H1 (cell line): ENCODE measurements around the gene EFEMP2. TPM values are rescaled to one million over a fixed set of nuclear protein-coding genes. Genes with fewer than 3 reads are reported as not detected.

Experiments
- CTCF ChIA-PET: fragments of 300-600 bp; sonication (Branson Sonifier 250); formaldehyde crosslinking; loops from one replicate; lab custom pipeline; 2021; ENCODE audit not compliant: partially characterized antibody; lab: Charles Lee
- POLR2A ChIA-PET: fragments of 300-600 bp; sonication (Branson Sonifier 250); formaldehyde crosslinking; loops from one replicate; lab custom pipeline; 2021; ENCODE audit warnings: inconsistent platforms; ENCODE audit not compliant: partially characterized antibody; lab: Charles Lee
- DNase-seq, 2 experiments: peaks; one replicate each; pipeline versions ENCODE4 v3.0.0 to v3.0.0-alpha.2; 2010 to 2022; ENCODE audit warnings: low spot score in 2 of 2, low read depth in 1 of 2, mixed read lengths in 1 of 2
- FAIRE-seq: peaks from 2 replicates; lab custom pipeline; 2011; peaks lifted over from hg19 to GRCh38; lab: Jason Lieb, UNC
- H2AFZ ChIP-seq: 2 replicates; pipeline ENCODE4 v1.8.1; 2012; ENCODE audit warnings: low read length, inconsistent platforms
- H2AK5ac ChIP-seq: 2 replicates; pipeline ENCODE4 v1.6.1; 2013; ENCODE audit warnings: low read depth, low read length
- H2BK120ac ChIP-seq: replicated peaks from 2 replicates; pipeline ENCODE3; 2013; ENCODE audit warnings: low read depth, low read length, inconsistent platforms
- H2BK12ac ChIP-seq: 2 replicates; pipeline ENCODE4 v1.6.1; 2013; ENCODE audit warnings: low read depth, low read length
- H2BK15ac ChIP-seq: 2 replicates; pipeline ENCODE4 v1.6.1; 2013; ENCODE audit warnings: low read length
- H2BK20ac ChIP-seq: 2 replicates; pipeline ENCODE4 v1.6.1; 2013; ENCODE audit warnings: low read length
- H2BK5ac ChIP-seq: 2 replicates; pipeline ENCODE4 v1.6.1; 2013; ENCODE audit warnings: low read depth, low read length
- H3K14ac ChIP-seq: 2 replicates; pipeline ENCODE4 v1.6.1; 2013; ENCODE audit warnings: inconsistent platforms; ENCODE audit not compliant: insufficient read length
- H3K18ac ChIP-seq: 2 replicates; pipeline ENCODE4 v1.6.1; 2013; ENCODE audit warnings: low read length; ENCODE audit errors: extremely low read depth
- H3K23ac ChIP-seq: 2 replicates; pipeline ENCODE4 v1.6.1; 2013; ENCODE audit warnings: inconsistent platforms; ENCODE audit not compliant: insufficient read length
- H3K23me2 ChIP-seq: 2 replicates; pipeline ENCODE4 v1.6.1; 2013; ENCODE audit warnings: low read depth, low read length
- H3K27ac ChIP-seq: 2 replicates; pipeline ENCODE4 v1.6.1; 2011; ENCODE audit warnings: low read depth, low read length, inconsistent platforms
- H3K27me3 ChIP-seq, 4 experiments: replicated peaks in 1 of 4; 1 replicate in 1 of 4; 2 replicates in 3 of 4; pipeline versions ENCODE4 v1.6.1 to v1.8.1; 2011 to 2013; ENCODE audit warnings: low read length in 3 of 4, mild to moderate bottlenecking in 3 of 4, inconsistent platforms in 2 of 4, mixed read lengths in 2 of 4, moderate library complexity in 1 of 4; ENCODE audit not compliant: control insufficient read depth in 3 of 4, insufficient read depth in 3 of 4; ENCODE audit errors: extremely low read depth in 1 of 4
- H3K36me3 ChIP-seq, 4 experiments: 2 replicates each; pipeline versions ENCODE4 v1.6.1 to v1.8.1; 2011 to 2013; ENCODE audit warnings: mild to moderate bottlenecking in 4 of 4, low read length in 3 of 4, moderate library complexity in 2 of 4, control low read depth in 1 of 4, inconsistent platforms in 1 of 4; ENCODE audit not compliant: insufficient read depth in 4 of 4, control insufficient read depth in 2 of 4
- H3K4ac ChIP-seq: replicated peaks from 2 replicates; pipeline ENCODE3; 2013; ENCODE audit warnings: low read length, low read depth, mixed read lengths, inconsistent platforms; ENCODE audit not compliant: insufficient read length
- H3K4me1 ChIP-seq, 4 experiments: replicated peaks in 1 of 4; 1 replicate in 1 of 4; 2 replicates in 3 of 4; pipeline versions ENCODE4 v1.6.1 to v1.8.1; 2011 to 2013; ENCODE audit warnings: low read length in 3 of 4, inconsistent platforms in 2 of 4, mixed read lengths in 1 of 4; ENCODE audit not compliant: insufficient read depth in 4 of 4, control insufficient read depth in 3 of 4
- H3K4me2 ChIP-seq, 2 experiments: 2 replicates each; pipeline versions ENCODE4 v1.6.1 to v1.8.1; 2011 to 2013; ENCODE audit warnings: low read depth in 2 of 2, low read length in 2 of 2, control low read depth in 1 of 2, inconsistent platforms in 1 of 2, mild to moderate bottlenecking in 1 of 2; ENCODE audit not compliant: insufficient read depth in 1 of 2
- H3K4me3 ChIP-seq, 4 experiments: fragments of 200-600, 300-600 bp in 1 of 4; sonication (generic), shearing (Covaris generic), sonication (Bioruptor Twin) in 1 of 4; 2 replicates each; pipeline versions ENCODE4 v1.5.1 to v1.8.1; 2011 to 2016; ENCODE audit warnings: low read length in 4 of 4, low read depth in 3 of 4, control low read depth in 2 of 4, inconsistent platforms in 2 of 4, mild to moderate bottlenecking in 2 of 4, mixed read lengths in 1 of 4, moderate library complexity in 1 of 4; ENCODE audit not compliant: insufficient read depth in 2 of 4; ENCODE audit errors: extremely low read depth in 1 of 4
- H3K56ac ChIP-seq: replicated peaks from 2 replicates; pipeline ENCODE3; 2013; ENCODE audit warnings: low read depth, mild to moderate bottlenecking, mixed read lengths, low read length, inconsistent platforms; ENCODE audit not compliant: insufficient read length
- H3K79me1 ChIP-seq: 2 replicates; pipeline ENCODE4 v1.6.1; 2013; ENCODE audit warnings: low read depth, low read length, control low read depth
- H3K79me2 ChIP-seq, 2 experiments: 2 replicates each; pipeline versions ENCODE4 v1.6.1 to v1.8.1; 2012 to 2013; ENCODE audit warnings: low read length in 2 of 2, mild to moderate bottlenecking in 2 of 2, inconsistent platforms in 1 of 2; ENCODE audit not compliant: insufficient read depth in 2 of 2, control insufficient read depth in 1 of 2
- H3K9ac ChIP-seq, 4 experiments: replicated peaks in 1 of 4; 1 replicate in 1 of 4; 2 replicates in 3 of 4; pipeline versions ENCODE4 v1.6.1 to v1.8.1; 2011 to 2013; ENCODE audit warnings: low read depth in 3 of 4, low read length in 3 of 4, control low read depth in 2 of 4, mild to moderate bottlenecking in 2 of 4, moderate library complexity in 2 of 4, inconsistent platforms in 1 of 4; ENCODE audit errors: extremely low read depth in 1 of 4
- H3K9me3 ChIP-seq, 2 experiments: 2 replicates each; pipeline versions ENCODE4 v1.6.1 to v1.8.1; 2012 to 2013; ENCODE audit warnings: mild to moderate bottlenecking in 2 of 2, moderate library complexity in 2 of 2, control low read depth in 1 of 2, inconsistent platforms in 1 of 2, low read depth in 1 of 2, low read length in 1 of 2, mixed read lengths in 1 of 2; ENCODE audit not compliant: insufficient read depth in 2 of 2
- H4K20me1 ChIP-seq, 2 experiments: replicated peaks in 1 of 2; 2 replicates each; pipeline versions ENCODE3 to v1.8.1; 2011 to 2013; ENCODE audit warnings: inconsistent platforms in 2 of 2, low read length in 2 of 2, mild to moderate bottlenecking in 1 of 2; ENCODE audit not compliant: insufficient read depth in 2 of 2, control insufficient read depth in 1 of 2
- H4K5ac ChIP-seq: 2 replicates; pipeline ENCODE4 v1.6.1; 2013; ENCODE audit warnings: low read length, low read depth, mixed read lengths, inconsistent platforms; ENCODE audit not compliant: insufficient read length
- H4K8ac ChIP-seq: 2 replicates; pipeline ENCODE4 v1.8.0; 2013; ENCODE audit warnings: mild to moderate bottlenecking, moderate library complexity, low read length, inconsistent platforms; ENCODE audit not compliant: insufficient read depth; ENCODE audit errors: extremely low read depth
- H4K91ac ChIP-seq: replicated peaks from 2 replicates; pipeline ENCODE3; 2013; ENCODE audit warnings: low read length, mixed read lengths, inconsistent platforms; ENCODE audit not compliant: insufficient read length
- CBX5 ChIP-seq: fragments of 300-800, 300-1000 bp; sonication (generic); IDR thresholded peaks from 2 replicates; pipeline ENCODE4 v1.7.1; 2016; ENCODE audit warnings: antibody characterized with exemption, low read length, low read depth
- JUND ChIP-seq: IDR thresholded peaks from 2 replicates; pipeline ENCODE4 v1.6.1; 2011; ENCODE audit warnings: mild to moderate bottlenecking, improper control_type of control experiment, low read length
- SIN3A ChIP-seq, 2 experiments: IDR thresholded peaks in 1 of 2; conservative IDR thresholded peaks in 1 of 2; 2 replicates each; pipeline ENCODE4 v1.6.1; 2011 to 2012; ENCODE audit warnings: low read length in 2 of 2, improper control_type of control experiment in 1 of 2, low read depth in 1 of 2, mild to moderate bottlenecking in 1 of 2
- SIRT6 ChIP-seq: IDR thresholded peaks from one replicate; pipeline ENCODE4 v1.7.1; 2012; ENCODE audit warnings: low read length, inconsistent platforms
- SRF ChIP-seq: IDR thresholded peaks from 2 replicates; pipeline ENCODE4 v1.6.1; 2011; ENCODE audit warnings: mild to moderate bottlenecking, low read depth, low read length, moderate library complexity
- ZNF274 ChIP-seq: IDR thresholded peaks from 2 replicates; pipeline ENCODE4 v1.7.0; 2012; ENCODE audit warnings: low read length, borderline replicate concordance; ENCODE audit errors: extremely low read depth
- WGBS, 2 experiments: shearing (Covaris generic) in 1 of 2; methylation state at CpG; one replicate each; pipeline versions ENCODE4 v1.1.6 to v1.1.7; 2013 to 2015; ENCODE audit warnings: low lambda C conversion rate in 2 of 2, mixed read lengths in 2 of 2, inconsistent platforms in 1 of 2, low coverage in 1 of 2, missing lambda C conversion rate in 1 of 2; ENCODE audit not compliant: insufficient replicate concordance in 2 of 2, insufficient coverage in 1 of 2, insufficient read length in 1 of 2; ENCODE audit errors: extremely low coverage in 1 of 2, missing lambda C conversion rate in 1 of 2; 5-methylcytosine and 5-hydroxymethylcytosine counted together
- polyA plus RNA-seq, 7 experiments: library from polyadenylated mRNA; depleted of rRNA in 3 of 7; stranded (reverse) in 5 of 7; unstranded in 2 of 7; fragments of >200 nt in 5 of 7; fragments of 200-250 nt in 2 of 7; gene quantifications; 1 replicate in 5 of 7; 2 replicates in 1 of 7; 4 replicates in 1 of 7; pipeline versions ENCODE4 v1.2.1 to v1.2.3, GENCODE V29; 2011 to 2013; ENCODE audit warnings: missing spikeins in 2 of 7, mixed read lengths in 2 of 7
- total RNA-seq: library from RNA; stranded (reverse); fragmentation: NEBNext Ultra II Directional; extraction: Animal tissue kit (Norgen Biotek cat#: 25700); gene quantifications from 2 replicates; pipeline ENCODE4 v1.2.1, GENCODE V29; 2021

The EFEMP2 gene
- total and polyA plus RNA-seq, 2 of the 8 experiments (the other 6 are each of a cell fraction or from before 2014, with no cell fraction given) = 8.8 to 17.2 TPM

DNA sequence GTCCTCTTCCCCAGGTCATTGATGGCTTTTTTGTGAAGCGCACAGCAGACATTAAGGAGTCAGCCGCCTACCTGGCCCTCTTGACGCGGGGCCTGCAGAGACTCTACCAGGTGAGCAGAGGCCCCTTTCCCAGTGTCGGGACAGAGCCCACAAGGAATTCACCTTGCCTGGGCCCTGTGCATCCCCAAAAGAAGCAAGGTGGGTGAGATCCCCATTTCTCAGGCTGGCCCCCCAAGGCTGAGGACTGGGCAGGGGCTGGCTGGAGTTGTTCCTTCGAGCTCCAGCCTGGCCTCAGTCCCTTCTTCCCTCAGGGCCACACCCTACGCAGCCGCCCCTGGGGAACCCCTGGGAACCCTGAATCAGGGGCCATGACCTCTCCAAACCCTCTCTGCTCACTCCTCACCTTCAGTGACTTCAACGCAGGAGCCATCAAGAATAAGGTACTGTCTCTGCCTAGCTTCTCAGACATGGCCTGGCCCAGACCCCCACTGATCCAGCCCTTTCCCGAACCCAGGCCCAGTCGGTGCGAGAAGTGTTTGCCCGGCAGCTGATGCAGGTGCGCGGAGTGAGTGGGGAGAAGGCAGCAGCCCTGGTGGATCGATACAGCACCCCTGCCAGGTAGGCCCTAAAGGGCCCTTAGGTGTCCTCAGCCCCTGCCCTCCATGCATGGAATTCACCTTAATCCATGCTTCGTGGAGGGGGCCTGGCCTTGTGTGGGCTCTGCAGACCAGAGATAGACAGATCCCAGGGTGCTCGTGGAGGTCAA, 7.7 kb downstream of the EFEMP2 start:
- Histone ChIP-seq H3K4me3 (no peak overlapping the region), H4K20me1 (no peaks in the 10 kb centered on the region), H3K4me1 (peaks cover 0 to 10% (median 7%) of the 10 kb centered on the region in 4 experiments; a peak in 5 of 7 replicates), H3K27me3 (peaks cover 0 to 10% (median 2%) of the 10 kb centered on the region in 4 experiments; a peak in 3 of 7 replicates), H4K5ac (no peak overlapping the region), H3K4me2 (no peak overlapping the region), H2BK12ac (no peak overlapping the region), H2BK120ac (no peak overlapping the region), H3K23ac (no peak overlapping the region), H2BK5ac (no peak overlapping the region), H2AK5ac (no peak overlapping the region), H4K91ac (no peak overlapping the region), H2AFZ (no peak overlapping the region), H4K8ac (no peak overlapping the region), H3K18ac (no peak overlapping the region), H3K9ac (no peak overlapping the region), H3K14ac (no peak overlapping the region), H3K9me3 (no peaks in the 10 kb centered on the region), H3K79me2 (peaks cover 0 to 5% of the 10 kb centered on the region in 2 experiments; a peak in 1 of 4 replicates), H3K79me1 (no peaks in the 10 kb centered on the region; the same call in 1 of the 2 replicates), H3K36me3 (peaks cover 5 to 17% (median 14%) of the 10 kb centered on the region in 4 experiments), H2BK20ac (no peak overlapping the region), H3K23me2 (peaks cover 16% of the 10 kb centered on the region), H3K27ac (no peak overlapping the region), H2BK15ac (no peak overlapping the region), H3K56ac (no peak overlapping the region), H3K4ac (no peak overlapping the region)
- no peak for TF ChIP-seq CBX5
- no peak for TF ChIP-seq JUND
- no peak for TF ChIP-seq ZNF274
- no peak for TF ChIP-seq SIRT6
- no peak for TF ChIP-seq SRF
- TF ChIP-seq SIN3A (conservative IDR thresholded peaks at IDR 0.05 in 1 of 2, IDR thresholded peaks at IDR 0.05 in 1 of 2; ENCODE audit: low read depth in 1 of 2, low read length in 2 of 2) = no peak
- CTCF ChIA-PET = interaction anchor here (7.9 to 9.9 kb wide), 2 partner anchors 15 to 23 kb away, joined by 98 to 191 read pairs; partner anchors contain the start of genes CCDC85B and FIBP
- POLR2A ChIA-PET = interaction anchor here (38.3 to 39.7 kb wide), 2 partner anchors 9 to 10 kb away, joined by 1071 read pairs; partner anchors contain the start of genes CCDC85B, CFL1, CTSW and EFEMP2
- FAIRE-seq (no peak), DNase-seq (no peak)
- WGBS, 2 experiments = 88% methylated on average over 18 of the region's 18 CpGs; no CpG with 5 or more reads in 1 of the 2 experiments
